ENCODE data around the gene ATP11C.

DNA sequence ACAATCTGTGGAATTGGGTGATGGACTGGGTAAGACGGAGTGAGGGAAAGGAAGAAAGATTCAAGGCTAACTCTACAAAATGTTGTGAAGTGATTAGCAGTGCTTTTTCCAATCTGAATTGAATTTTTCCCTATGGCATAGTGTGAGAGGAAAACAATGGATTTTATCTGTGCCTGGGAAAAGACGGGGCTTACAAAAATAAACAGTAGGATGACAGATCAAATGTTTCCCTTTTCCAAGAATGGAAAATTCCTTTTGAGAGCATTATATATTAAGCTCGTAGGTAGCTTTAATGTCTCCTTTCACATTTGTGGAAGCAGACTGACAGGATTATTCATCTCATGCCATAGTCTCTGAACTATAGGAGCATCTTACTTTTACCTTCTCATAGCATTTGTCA is 27.8 kb downstream of the ATP11C start:
- no peak for TF ChIP-seq TAF1 (IDR thresholded peaks at IDR 0.05; ENCODE audit: borderline replicate concordance, insufficient read depth, low read length)
- TF ChIP-seq, protein P1, sequence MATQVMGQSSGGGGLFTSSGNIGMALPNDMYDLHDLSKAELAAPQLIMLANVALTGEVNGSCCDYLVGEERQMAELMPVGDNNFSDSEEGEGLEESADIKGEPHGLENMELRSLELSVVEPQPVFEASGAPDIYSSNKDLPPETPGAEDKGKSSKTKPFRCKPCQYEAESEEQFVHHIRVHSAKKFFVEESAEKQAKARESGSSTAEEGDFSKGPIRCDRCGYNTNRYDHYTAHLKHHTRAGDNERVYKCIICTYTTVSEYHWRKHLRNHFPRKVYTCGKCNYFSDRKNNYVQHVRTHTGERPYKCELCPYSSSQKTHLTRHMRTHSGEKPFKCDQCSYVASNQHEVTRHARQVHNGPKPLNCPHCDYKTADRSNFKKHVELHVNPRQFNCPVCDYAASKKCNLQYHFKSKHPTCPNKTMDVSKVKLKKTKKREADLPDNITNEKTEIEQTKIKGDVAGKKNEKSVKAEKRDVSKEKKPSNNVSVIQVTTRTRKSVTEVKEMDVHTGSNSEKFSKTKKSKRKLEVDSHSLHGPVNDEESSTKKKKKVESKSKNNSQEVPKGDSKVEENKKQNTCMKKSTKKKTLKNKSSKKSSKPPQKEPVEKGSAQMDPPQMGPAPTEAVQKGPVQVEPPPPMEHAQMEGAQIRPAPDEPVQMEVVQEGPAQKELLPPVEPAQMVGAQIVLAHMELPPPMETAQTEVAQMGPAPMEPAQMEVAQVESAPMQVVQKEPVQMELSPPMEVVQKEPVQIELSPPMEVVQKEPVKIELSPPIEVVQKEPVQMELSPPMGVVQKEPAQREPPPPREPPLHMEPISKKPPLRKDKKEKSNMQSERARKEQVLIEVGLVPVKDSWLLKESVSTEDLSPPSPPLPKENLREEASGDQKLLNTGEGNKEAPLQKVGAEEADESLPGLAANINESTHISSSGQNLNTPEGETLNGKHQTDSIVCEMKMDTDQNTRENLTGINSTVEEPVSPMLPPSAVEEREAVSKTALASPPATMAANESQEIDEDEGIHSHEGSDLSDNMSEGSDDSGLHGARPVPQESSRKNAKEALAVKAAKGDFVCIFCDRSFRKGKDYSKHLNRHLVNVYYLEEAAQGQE (IDR thresholded peaks at IDR 0.05; ENCODE audit: insufficient read depth in 1 of 2, low read depth in 2 of 2, low read length in 2 of 2) = no peak
